ENCODE measurements around the gene VWCE. TPM values are rescaled to one million over a fixed set of nuclear protein-coding genes. Genes with fewer than 3 reads are reported as not detected.

The VWCE gene
- polyA plus RNA-seq, 3 donors: 0.05 to 0.23 TPM; not detected in 1

DNA sequence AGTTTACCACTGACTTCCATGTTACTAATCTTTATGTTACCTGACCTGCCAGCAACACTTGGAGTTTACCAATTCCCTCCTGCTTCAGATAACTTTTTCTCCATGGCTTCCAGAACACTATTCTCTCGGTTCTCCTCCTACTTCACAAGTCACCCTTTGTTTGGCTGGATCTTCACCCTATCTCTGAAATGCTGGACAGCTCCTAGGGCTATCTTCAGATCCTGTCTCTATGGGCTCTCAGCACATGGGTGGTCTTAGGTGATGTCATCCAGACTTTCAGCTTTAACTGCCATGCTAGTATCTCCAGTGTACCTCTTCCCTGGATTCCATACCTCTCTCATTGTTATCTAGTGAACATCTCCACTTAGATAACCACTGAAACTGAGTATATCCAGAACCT, 12.2 kb upstream of the VWCE start:
- Histone ChIP-seq H3K4me3 (replicated peaks in 1 of 3; ENCODE audit: low read depth in 2 of 3, low read length in 3 of 3) (no peak overlapping the region), H3K27ac (ENCODE audit: low read depth in 1 of 2, low read length in 2 of 2) (no peak overlapping the region), H3K79me2 (ENCODE audit: insufficient read depth, low read length) (no peaks in the 10 kb centered on the region), H3K9ac (ENCODE audit: insufficient read depth, low read length, poor library complexity, severe bottlenecking) (no peak overlapping the region), H3K4me2 (replicated peaks; ENCODE audit: extremely low read depth, low read length, poor library complexity, severe bottlenecking) (no peak overlapping the region), H2AFZ (ENCODE audit: insufficient read depth, low read depth, low read length, poor library complexity, severe bottlenecking) (no peak overlapping the region), H4K20me1 (ENCODE audit: insufficient read depth, low read length) (no peaks in the 10 kb centered on the region), H3K9me3 (replicated peaks in 1 of 2; ENCODE audit: control insufficient read depth in 1 of 2, insufficient read depth in 1 of 2, low read length in 2 of 2) (no peaks in the 10 kb centered on the region), H3K36me3 (replicated peaks in 1 of 2; ENCODE audit: control insufficient read depth in 1 of 2, insufficient read depth in 2 of 2, low read length in 2 of 2) (peaks cover 93 to 100% of the 10 kb centered on the region in 2 donors), H3K4me1 (ENCODE audit: control insufficient read depth in 1 of 2, insufficient read depth in 2 of 2, low read length in 2 of 2) (no peaks in the 10 kb centered on the region), H3K27me3 (ENCODE audit: control insufficient read depth in 2 of 2, insufficient read depth in 2 of 2, low read length in 2 of 2) (no peaks in the 10 kb centered on the region)
- WGBS (ENCODE audit: insufficient coverage): no CpG with 5 or more reads among the region's 1 CpG
- intact Hi-C loops (cut with micrococcal nuclease): no loop called here
- Mint-ChIP-seq H3K36me3 (peaks cover 33 to 42% of the 10 kb centered on the region in 2 donors), H3K27ac (no peak overlapping the region), H3K4me3 (no peak overlapping the region), H3K4me1 (no peaks in the 10 kb centered on the region), H3K9me3 (no peaks in the 10 kb centered on the region), H3K27me3 (ENCODE audit: low read depth in 3 of 3) (no peaks in the 10 kb centered on the region)
- TF ChIP-seq, protein P1, sequence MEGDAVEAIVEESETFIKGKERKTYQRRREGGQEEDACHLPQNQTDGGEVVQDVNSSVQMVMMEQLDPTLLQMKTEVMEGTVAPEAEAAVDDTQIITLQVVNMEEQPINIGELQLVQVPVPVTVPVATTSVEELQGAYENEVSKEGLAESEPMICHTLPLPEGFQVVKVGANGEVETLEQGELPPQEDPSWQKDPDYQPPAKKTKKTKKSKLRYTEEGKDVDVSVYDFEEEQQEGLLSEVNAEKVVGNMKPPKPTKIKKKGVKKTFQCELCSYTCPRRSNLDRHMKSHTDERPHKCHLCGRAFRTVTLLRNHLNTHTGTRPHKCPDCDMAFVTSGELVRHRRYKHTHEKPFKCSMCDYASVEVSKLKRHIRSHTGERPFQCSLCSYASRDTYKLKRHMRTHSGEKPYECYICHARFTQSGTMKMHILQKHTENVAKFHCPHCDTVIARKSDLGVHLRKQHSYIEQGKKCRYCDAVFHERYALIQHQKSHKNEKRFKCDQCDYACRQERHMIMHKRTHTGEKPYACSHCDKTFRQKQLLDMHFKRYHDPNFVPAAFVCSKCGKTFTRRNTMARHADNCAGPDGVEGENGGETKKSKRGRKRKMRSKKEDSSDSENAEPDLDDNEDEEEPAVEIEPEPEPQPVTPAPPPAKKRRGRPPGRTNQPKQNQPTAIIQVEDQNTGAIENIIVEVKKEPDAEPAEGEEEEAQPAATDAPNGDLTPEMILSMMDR (IDR thresholded peaks at IDR 0.05): no peak
- DNase-seq: no peak

DNA sequence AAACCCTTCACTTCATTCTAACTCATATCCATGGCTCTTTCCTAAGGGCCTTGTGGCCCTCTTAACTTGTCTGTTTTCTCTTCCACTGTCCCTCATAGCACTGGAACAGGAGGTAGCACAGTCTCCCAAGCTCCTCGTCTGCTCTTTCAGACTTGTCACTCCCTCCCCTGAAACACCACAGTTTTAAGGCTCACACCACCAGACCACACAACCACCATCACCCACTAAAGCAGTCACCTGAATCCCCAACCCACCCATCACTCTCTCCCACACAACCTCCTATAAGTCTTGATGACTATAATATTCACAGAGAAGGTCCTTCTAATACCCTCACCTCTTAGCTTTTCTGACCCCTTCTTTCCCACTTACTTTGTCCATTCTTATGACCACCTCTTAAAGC, 11.1 kb upstream of the VWCE start:
- H3K27me3 ChIP-seq (ENCODE audit: control insufficient read depth in 2 of 2, insufficient read depth in 2 of 2, low read length in 2 of 2): no peaks in the 10 kb centered on the region
- no peaks in the 10 kb centered on the region for H4K20me1 ChIP-seq (ENCODE audit: insufficient read depth, low read length)
- peaks cover 93 to 100% of the 10 kb centered on the region in 2 donors for H3K36me3 ChIP-seq (replicated peaks in 1 of 2; ENCODE audit: control insufficient read depth in 1 of 2, insufficient read depth in 2 of 2, low read length in 2 of 2)
- Mint-ChIP-seq H3K9me3 (no peaks in the 10 kb centered on the region), H3K27ac (no peak overlapping the region), H3K4me1 (no peaks in the 10 kb centered on the region), H3K27me3 (ENCODE audit: low read depth in 3 of 3) (no peaks in the 10 kb centered on the region), H3K36me3 (peaks cover 42 to 45% of the 10 kb centered on the region in 2 donors), H3K4me3 (no peak overlapping the region)
- no peak overlapping the region for H2AFZ ChIP-seq (ENCODE audit: insufficient read depth, low read depth, low read length, poor library complexity, severe bottlenecking)
- H3K4me3 ChIP-seq (replicated peaks in 1 of 3; ENCODE audit: low read depth in 2 of 3, low read length in 3 of 3): no peak overlapping the region
- H3K4me2 ChIP-seq (replicated peaks; ENCODE audit: extremely low read depth, low read length, poor library complexity, severe bottlenecking): no peak overlapping the region
- no peaks in the 10 kb centered on the region for H3K79me2 ChIP-seq (ENCODE audit: insufficient read depth, low read length)
- no peak overlapping the region for H3K9ac ChIP-seq (ENCODE audit: insufficient read depth, low read length, poor library complexity, severe bottlenecking)
- DNase-seq: no peak
- 100% methylated on average over 1 of the region's 1 CpG for whole genome bisulfite sequencing (ENCODE audit: insufficient coverage)
- no peaks in the 10 kb centered on the region for H3K4me1 ChIP-seq (ENCODE audit: control insufficient read depth in 1 of 2, insufficient read depth in 2 of 2, low read length in 2 of 2)
- no peaks in the 10 kb centered on the region for H3K9me3 ChIP-seq (replicated peaks in 1 of 2; ENCODE audit: control insufficient read depth in 1 of 2, insufficient read depth in 1 of 2, low read length in 2 of 2)
- TF ChIP-seq, protein P1 (IDR thresholded peaks at IDR 0.05): no peak
- intact Hi-C loops (cut with micrococcal nuclease): no loop called here
- H3K27ac ChIP-seq (ENCODE audit: low read depth in 1 of 2, low read length in 2 of 2): no peak overlapping the region

All from CD14-positive monocyte (primary cell).